Central memory CD8-positive, alpha-beta T cell (primary cell): ENCODE measurements around the gene TYK2.
"Not testable (repeated sequence)": the region's sequence is repeated elsewhere in the genome, so short reads cannot be mapped to it uniquely, and the experiment has no call there.

Source experiments
- ATAC-seq: fragments of 150-1000 bp; cut with Tn5 transposase; replicated peaks from 2 replicates; pipeline ENCODE4 v1.10.0; 2022; ENCODE audit warnings: mild to moderate bottlenecking, moderate FRiP score, moderate number of reproducible peaks; ENCODE audit not compliant: poor library complexity, severe bottlenecking; ENCODE audit errors: extremely low read depth
- DNase-seq, 2 donors: peaks; one replicate each; pipeline ENCODE4 v3.0.0; 2021; ENCODE audit warnings: low spot score in 2 of 2
- H3K27ac Mint-ChIP-seq: one replicate; pipeline ENCODE4 v1.8.0; 2022; ENCODE audit warnings: low read depth, mild to moderate bottlenecking, moderate library complexity, mixed read lengths
- H3K27me3 Mint-ChIP-seq: one replicate; pipeline ENCODE4 v1.8.0; 2022; ENCODE audit warnings: mixed read lengths
- H3K36me3 Mint-ChIP-seq: one replicate; pipeline ENCODE4 v1.8.0; 2022; ENCODE audit warnings: mild to moderate bottlenecking, moderate library complexity, mixed read lengths; ENCODE audit not compliant: insufficient read depth
- H3K4me1 Mint-ChIP-seq: one replicate; pipeline ENCODE4 v1.8.0; 2022; ENCODE audit warnings: mixed read lengths
- H3K4me3 Mint-ChIP-seq: one replicate; pipeline ENCODE4 v1.8.0; 2022; ENCODE audit warnings: mild to moderate bottlenecking, moderate library complexity, mixed read lengths
- H3K9me3 Mint-ChIP-seq: one replicate; pipeline ENCODE4 v1.8.0; 2022; ENCODE audit warnings: mixed read lengths

The TYK2 gene

DNA sequence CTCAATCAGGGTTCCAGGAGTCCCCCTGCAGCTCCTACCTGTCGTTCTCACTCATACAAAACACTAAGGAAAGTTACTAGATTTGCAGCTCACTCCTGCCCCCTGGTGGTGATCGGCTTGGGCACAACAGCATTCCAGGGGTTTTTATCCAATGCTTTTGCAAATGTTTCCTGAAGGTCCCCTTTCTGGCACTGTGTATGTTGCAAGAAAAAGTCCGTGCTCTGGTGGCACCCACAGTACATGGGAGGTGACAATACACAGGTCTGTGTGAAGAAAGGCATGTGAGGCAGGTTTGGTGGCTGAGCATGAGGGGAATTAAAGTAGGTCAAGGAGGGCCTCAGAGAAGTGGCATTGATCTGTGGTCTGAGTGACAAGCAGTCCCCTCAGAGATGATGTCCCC is 8.6 kb upstream of the TYK2 start:
- Mint-ChIP-seq H3K27me3 (no peaks in the 10 kb centered on the region), H3K27ac (no peak overlapping the region), H3K4me1 (peaks cover 6% of the 10 kb centered on the region), H3K9me3 (no peaks in the 10 kb centered on the region), H3K36me3 (peaks cover 29% of the 10 kb centered on the region), H3K4me3 (no peak overlapping the region)
- DNase-seq (peak; percentile 66 to 81), ATAC-seq (peak; percentile 52)

DNA sequence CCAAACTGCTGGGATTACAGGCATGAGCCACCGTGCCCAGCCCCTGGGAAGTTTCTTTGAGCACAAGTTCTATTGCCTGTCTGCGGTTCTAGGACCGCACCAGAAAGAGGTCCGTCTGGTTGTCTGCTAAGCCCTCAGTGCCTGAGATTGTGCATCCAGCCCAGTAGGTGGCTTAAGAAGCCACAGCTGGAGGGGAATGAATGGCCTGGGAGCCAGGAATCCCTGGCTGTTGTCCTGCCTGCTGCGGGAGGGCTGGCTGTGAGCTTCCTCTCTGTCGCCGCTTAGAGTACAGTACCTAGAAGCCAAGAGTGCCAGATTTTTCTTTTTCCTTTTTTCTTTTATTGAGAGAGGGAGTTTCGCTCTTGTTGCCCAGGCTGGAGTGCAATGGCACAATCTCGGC is 4.2 kb upstream of the TYK2 start:
- Mint-ChIP-seq H3K4me1 (peaks cover 13% of the 10 kb centered on the region), H3K27ac (no peak overlapping the region), H3K4me3 (no peak overlapping the region), H3K9me3 (no peaks in the 10 kb centered on the region), H3K27me3 (no peaks in the 10 kb centered on the region), H3K36me3 (peaks cover 19% of the 10 kb centered on the region)
- ATAC-seq: no peak
- DNase-seq: no peak

DNA sequence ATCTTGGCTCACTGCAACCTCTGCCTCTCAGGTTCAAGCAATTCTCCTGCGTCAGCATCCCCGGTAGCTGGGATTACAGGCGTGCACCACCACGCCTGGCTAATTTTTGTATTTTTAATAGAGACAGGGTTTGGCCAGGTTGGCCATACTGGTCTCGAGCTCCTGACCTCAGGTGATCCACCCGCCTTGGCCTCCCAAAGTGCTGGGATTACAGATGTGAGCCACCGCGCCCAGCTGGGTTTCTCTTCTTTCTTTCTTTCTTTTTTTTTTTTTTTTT is 2.8 kb upstream of the TYK2 start:
- not testable (repeated sequence) for ATAC-seq, H3K9me3 Mint-ChIP-seq, DNase-seq, H3K27ac Mint-ChIP-seq, H3K27me3 Mint-ChIP-seq, H3K4me3 Mint-ChIP-seq
- Mint-ChIP-seq H3K36me3 (peaks cover 16% of the 10 kb centered on the region), H3K4me1 (peaks cover 20% of the 10 kb centered on the region)

- Mint-ChIP-seq H3K9me3 (no peaks in the 10 kb centered on the region), H3K27me3 (no peaks in the 10 kb centered on the region), H3K4me1 (peaks cover 20% of the 10 kb centered on the region), H3K27ac (peak overlapping the region; percentile 88), H3K36me3 (peaks cover 34% of the 10 kb centered on the region), H3K4me3 (peak overlapping the region; percentile 87)
- DNase-seq (no peak), ATAC-seq (peak; percentile 7)
These were observed 476 bp downstream of the TYK2 start for GRCh38 chr19:10379880-10380312.

DNA sequence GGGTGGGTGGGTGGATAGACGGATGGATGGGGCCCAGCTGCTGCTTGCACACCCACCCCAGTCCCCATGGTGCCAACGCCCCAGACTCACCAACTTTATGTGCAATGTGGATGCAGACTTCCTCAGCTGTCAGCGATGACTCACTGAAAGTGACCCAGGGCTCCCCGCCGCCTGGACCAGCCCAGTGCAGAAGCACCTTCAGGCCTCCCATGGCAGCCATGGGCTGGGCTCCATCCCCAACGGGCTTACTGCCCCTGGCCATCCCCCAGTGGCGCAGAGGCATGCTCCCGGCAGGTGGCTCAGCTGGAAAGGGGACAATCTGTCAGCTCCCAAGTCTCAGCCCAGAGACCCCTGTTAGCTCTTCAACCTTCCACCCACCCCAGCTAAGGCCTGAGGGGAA is 2.2 kb downstream of the TYK2 start:
- Mint-ChIP-seq H3K36me3 (peaks cover 40% of the 10 kb centered on the region), H3K9me3 (no peaks in the 10 kb centered on the region), H3K4me3 (no peak overlapping the region), H3K27me3 (no peaks in the 10 kb centered on the region), H3K4me1 (peaks cover 20% of the 10 kb centered on the region), H3K27ac (no peak overlapping the region)
- ATAC-seq (no peak), DNase-seq (no peak)

DNA sequence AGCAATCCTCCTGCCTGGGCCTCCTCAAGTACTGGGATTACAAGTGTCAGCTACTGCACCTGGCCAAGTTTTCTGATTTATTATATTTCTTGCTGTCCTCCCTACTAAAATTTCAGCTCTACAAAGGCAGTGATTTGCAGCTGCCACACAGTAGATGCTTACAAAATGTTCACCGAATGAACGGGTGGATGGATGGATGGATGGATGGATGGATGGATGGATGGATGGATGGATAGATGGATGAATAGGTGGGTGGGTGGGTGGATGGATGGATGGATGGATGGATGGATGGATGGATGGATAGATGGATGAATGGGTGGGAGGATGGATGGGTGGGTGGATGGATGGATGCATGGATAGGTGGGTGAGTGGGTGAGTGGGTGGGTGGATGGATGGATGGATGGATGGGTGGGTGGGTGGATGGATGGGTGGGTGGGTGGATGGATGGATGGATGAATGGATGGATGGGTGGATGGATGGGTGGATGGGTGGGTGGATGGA is 3.2 kb downstream of the TYK2 start:
- ATAC-seq, H3K27me3 Mint-ChIP-seq, H3K4me3 Mint-ChIP-seq, H3K9me3 Mint-ChIP-seq, H3K27ac Mint-ChIP-seq, DNase-seq: not testable (repeated sequence)
- H3K4me1 Mint-ChIP-seq: peaks cover 20% of the 10 kb centered on the region
- H3K36me3 Mint-ChIP-seq: peaks cover 46% of the 10 kb centered on the region

DNA sequence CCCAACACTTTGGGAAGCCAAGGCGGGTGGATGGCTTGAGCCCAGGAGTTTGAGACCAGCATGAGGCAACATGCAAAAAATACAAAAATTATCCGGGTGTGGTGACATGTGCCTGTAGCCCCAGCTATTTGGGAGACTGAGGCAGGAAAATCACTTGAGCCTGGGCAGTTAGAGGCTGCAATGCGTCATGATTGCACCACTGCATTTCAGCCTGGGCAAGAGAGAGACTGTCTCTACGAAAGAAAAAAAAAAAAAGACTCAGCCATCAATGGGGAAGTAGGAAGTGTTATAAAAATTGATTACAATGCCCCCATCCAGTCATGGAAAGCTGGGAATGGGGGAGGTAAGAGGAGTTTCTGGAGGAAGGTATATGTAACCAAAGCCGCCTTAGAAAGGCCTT is 5.4 kb downstream of the TYK2 start:
- Mint-ChIP-seq H3K4me3 (no peak overlapping the region), H3K9me3 (no peaks in the 10 kb centered on the region), H3K4me1 (peaks cover 11% of the 10 kb centered on the region), H3K27ac (no peak overlapping the region), H3K27me3 (no peaks in the 10 kb centered on the region), H3K36me3 (peaks cover 45% of the 10 kb centered on the region)
- ATAC-seq: no peak
- DNase-seq: no peak

- Mint-ChIP-seq H3K27ac (no peak overlapping the region), H3K9me3 (no peaks in the 10 kb centered on the region), H3K4me3 (no peak overlapping the region), H3K27me3 (no peaks in the 10 kb centered on the region), H3K4me1 (peaks cover 6% of the 10 kb centered on the region), H3K36me3 (peaks cover 53% of the 10 kb centered on the region)
- no peak for ATAC-seq
- DNase-seq: no peak
These were observed 7.7 kb downstream of the TYK2 start for GRCh38 chr19:10372690-10373089.

DNA sequence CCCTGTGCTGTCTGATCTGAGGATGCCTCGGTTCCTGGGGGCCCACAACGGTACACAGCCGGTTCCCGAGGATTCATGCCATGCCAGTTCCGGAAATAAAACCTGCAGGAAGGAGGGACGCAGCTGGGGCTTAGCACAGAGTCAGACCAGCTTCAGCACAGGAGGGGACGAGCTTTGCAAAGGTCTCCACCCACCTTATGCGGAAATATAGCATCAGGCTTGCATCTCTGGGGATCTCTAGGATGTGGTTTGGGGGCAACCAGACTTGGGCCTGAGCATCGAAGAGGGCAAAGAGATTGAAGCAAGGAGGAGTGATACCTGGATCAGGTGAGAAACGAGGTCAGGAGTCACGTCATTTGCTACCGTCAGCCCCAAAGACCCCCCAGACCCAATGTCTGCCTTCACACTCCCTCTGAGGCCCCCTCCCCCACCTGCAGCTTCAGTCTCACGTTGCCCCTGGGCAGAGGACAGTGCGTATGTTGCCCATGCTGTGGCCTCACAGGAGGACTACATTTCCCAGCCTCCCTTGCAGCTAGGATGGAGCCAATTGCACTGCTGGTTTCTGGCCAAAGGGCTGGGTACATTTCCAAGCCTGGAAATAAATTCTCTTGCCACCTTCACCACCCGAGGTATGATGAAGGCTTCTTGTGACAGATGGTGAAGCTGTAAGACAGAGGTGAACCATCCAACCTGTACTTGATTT is 12.1 kb downstream of the TYK2 start:
- ATAC-seq: no peak
- Mint-ChIP-seq H3K9me3 (no peaks in the 10 kb centered on the region), H3K4me3 (no peak overlapping the region), H3K27ac (no peak overlapping the region), H3K4me1 (peaks cover 6% of the 10 kb centered on the region), H3K36me3 (peaks cover 54% of the 10 kb centered on the region), H3K27me3 (no peaks in the 10 kb centered on the region)
- DNase-seq: no peak

DNA sequence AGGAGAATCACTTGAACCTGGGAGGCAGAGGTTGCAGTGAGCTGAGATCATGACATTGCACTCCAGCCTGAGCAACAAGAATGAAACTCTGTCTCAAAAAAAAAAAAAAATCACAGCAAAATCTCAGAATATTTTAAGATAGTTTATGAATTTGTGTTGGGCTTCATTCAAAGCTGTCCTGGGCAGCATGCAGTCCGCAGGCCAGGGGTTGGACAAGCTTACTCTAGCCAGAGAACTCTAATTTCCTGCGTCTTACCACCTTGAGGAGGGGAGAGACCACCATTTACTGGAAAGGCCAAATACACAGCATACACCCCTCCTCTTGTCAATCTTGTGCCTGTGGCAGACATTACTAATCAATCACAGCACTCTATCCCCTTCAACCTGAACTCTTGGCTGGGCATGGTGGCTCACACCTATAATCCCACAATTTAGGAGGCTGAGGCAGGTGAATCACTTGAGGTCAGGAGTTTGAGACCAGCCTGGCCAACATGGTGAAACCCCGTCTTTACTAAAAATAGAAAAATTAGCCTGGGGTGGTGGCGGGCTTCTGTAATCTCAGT is 13.3 kb downstream of the TYK2 start:
- not testable (repeated sequence) for ATAC-seq, H3K9me3 Mint-ChIP-seq, H3K27me3 Mint-ChIP-seq, H3K27ac Mint-ChIP-seq, H3K4me1 Mint-ChIP-seq, H3K4me3 Mint-ChIP-seq, DNase-seq
- H3K36me3 Mint-ChIP-seq: peaks cover 52% of the 10 kb centered on the region

DNA sequence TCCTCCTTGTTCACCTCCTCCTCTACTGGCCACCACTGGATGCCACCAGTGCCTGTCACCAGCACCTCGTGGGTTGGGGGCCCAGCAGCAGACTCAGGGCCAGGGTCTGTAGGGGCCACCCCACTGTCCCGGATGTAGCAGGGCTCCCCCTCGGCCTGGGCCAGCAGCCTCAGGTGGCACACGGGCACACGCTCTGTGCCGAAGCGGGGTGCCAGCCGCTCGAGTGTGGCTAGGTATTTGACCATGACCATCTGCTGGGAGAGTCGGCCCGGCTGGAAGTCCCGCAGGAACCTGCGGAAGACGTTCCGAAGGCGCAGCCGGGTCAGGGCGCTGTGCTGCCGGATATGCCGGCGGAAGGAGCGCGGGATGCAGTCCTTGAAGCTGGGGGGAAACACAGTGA is 14.9 kb downstream of the TYK2 start:
- Mint-ChIP-seq H3K27me3 (no peaks in the 10 kb centered on the region), H3K4me1 (peaks cover 6% of the 10 kb centered on the region), H3K36me3 (peaks cover 50% of the 10 kb centered on the region), H3K4me3 (no peak overlapping the region), H3K27ac (no peak overlapping the region), H3K9me3 (no peaks in the 10 kb centered on the region)
- DNase-seq (no peak), ATAC-seq (no peak)

GRCh38 chr19:10364644-10365043 is 15.7 kb downstream of the TYK2 start:
- no peaks in the 10 kb centered on the region for H3K27me3 Mint-ChIP-seq
- peaks cover 5% of the 10 kb centered on the region for H3K4me1 Mint-ChIP-seq
- peaks cover 53% of the 10 kb centered on the region for H3K36me3 Mint-ChIP-seq
- no peak overlapping the region for H3K4me3 Mint-ChIP-seq
- no peak for DNase-seq
- ATAC-seq: no peak
- H3K27ac Mint-ChIP-seq: no peak overlapping the region
- H3K9me3 Mint-ChIP-seq: no peaks in the 10 kb centered on the region

DNA sequence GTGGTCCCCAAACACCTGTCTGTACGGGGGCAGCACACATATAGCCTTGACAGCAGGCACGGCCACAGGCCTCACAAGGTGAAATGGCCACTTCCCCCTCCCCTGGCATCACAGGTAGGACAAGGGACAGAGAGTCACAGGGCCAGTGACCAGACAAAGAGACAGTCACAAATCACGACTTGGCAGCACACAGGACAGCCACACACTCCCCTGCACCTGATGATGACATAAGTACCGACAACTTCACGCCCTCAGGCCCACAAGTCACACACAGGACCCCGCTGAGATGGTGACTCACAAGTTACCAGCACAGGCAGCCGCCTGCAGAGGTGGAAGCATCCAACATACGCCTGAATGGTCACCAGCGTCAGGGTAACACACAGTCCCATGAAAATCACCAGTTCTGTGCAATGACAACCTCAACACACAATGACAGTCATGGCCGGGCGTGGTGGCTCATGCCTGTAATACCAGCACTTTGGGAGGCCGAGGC is 16.5 kb downstream of the TYK2 start:
- no peak for ATAC-seq
- no peaks in the 10 kb centered on the region for H3K4me1 Mint-ChIP-seq
- H3K36me3 Mint-ChIP-seq: peaks cover 58% of the 10 kb centered on the region
- no peaks in the 10 kb centered on the region for H3K9me3 Mint-ChIP-seq
- no peak overlapping the region for H3K4me3 Mint-ChIP-seq
- H3K27me3 Mint-ChIP-seq: no peaks in the 10 kb centered on the region
- DNase-seq: no peak
- H3K27ac Mint-ChIP-seq: no peak overlapping the region
